Stimulated activated CD4-positive, alpha-beta T cell treated with anti-CD3 and anti-CD28 coated beads, Interleukin-1b, Interleukin-23, amount 100 ng/mL, for 24 hours (primary cell): ENCODE data around the gene CDK17.
A peak's percentile ranks its signal among the peaks of the same experiment; 100 is the strongest.
"Not testable (repeated sequence)": the region's sequence is repeated elsewhere in the genome, so short reads cannot be mapped to it uniquely, and the experiment has no call there.

ENCODE experiments used
- DNase-seq, 4 experiments: peaks; one replicate each; pipeline ENCODE4 v3.0.0-alpha.2; 2020; ENCODE audit warnings: low read depth in 4 of 4, low spot score in 1 of 4

The CDK17 gene

DNA sequence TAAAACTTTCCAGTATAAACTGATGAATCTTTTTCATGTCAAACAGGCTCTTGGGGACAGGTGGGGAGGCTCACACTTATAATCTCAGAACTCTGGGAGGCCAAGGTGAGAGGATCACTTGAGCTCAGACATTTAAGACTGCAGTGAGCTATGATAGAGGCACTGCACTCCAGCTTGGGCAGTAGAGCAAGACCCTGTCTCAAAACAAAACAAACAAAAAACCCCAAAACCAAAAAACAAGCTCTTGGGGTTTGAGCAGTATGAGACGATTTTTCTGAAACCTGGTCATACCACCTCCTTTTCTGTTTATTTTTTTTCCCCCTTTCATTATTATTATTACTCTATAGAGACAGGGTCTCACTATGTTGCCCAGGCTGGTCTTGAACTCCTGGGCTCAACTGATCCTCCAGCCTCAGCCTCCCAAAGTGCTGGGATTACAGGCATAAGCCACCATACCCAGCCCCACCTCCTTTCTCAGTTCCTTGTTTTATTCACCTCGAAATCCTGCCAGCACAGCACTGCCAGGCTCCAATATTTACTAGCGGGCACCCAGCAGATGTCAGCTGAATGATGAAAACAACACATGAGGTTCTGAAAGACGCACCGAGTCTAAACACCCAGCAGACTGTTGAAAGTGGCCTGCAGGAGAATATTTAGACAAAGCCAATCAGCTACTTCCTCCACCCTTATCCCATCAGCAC is 19.5 kb upstream of the CDK17 start:
- no peak for DNase-seq

GRCh38 chr12:96417688-96418087 is 17.4 kb upstream of the CDK17 start:
- not testable (repeated sequence) for DNase-seq

- DNase-seq = no peak
These were observed 16.0 kb upstream of the CDK17 start for GRCh38 chr12:96416033-96416799.

GRCh38 chr12:96414637-96415036 is 14.4 kb upstream of the CDK17 start:
- no peak for DNase-seq

- DNase-seq = no peak
These were observed 12.2 kb upstream of the CDK17 start for GRCh38 chr12:96412431-96412830.

DNA sequence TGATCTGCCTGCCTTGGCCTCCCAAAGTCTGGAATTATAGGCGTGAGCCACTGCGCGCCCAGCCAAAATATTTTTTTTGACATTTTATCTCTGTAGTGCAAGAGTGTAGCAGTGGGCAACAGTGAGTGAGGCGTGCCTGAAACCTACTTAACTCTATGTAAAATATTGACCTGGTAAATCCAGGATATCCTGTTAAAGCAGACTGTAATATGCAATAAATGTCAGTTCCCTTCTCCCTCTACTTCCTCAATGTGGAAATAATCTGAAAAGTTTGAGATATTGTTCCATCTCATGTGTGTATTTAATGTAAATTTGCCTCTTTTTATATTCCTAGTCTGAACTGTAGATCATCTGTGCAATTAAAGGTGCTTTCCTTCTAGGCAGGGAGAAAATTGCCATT is 9.5 kb upstream of the CDK17 start:
- DNase-seq = no peak

DNA sequence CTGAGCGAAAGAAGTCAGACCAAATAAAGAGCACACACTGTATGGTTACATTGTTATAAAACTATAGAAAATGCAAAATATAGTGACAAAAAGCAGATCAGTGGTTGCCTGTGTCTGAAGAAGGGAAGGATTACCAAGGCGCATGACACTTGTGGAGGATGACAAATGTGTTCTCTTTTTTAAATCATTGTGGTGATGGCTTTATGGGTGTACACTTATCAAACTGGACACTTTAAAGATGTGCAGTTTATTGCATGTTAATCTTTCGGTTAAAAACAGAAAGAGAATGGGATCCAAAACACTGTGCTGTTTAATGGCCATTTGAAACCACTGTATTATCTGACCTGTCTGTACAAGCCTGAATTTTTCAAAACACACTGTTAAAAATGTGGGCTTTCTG is 8.8 kb upstream of the CDK17 start:
- DNase-seq = no peak

- not testable (repeated sequence) for DNase-seq
These were observed 7.3 kb upstream of the CDK17 start for GRCh38 chr12:96407429-96408097.

- no peak for DNase-seq
These were observed 4.5 kb upstream of the CDK17 start for GRCh38 chr12:96404696-96405095.

DNA sequence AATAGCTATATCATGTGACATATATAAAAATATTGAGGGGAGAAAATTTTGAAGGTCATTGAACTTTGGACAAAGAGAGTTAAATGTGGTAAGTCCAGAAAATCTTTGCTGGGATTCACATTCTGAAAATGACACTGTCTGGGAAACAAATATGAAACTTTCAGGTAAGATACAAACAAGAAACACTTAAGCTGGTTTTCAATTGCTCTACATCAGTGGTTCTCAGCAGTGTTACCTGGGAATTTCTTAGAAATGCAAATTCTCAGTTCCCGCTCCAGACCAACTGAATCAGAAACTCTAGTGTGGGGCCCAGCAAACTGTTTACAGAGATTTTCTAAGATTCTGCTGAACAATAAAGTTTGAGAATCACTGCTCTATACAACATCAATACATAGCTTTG is 3.6 kb upstream of the CDK17 start:
- no peak for DNase-seq

- not testable (repeated sequence) for DNase-seq
These were observed 2.3 kb upstream of the CDK17 start for GRCh38 chr12:96402522-96402921.

DNA sequence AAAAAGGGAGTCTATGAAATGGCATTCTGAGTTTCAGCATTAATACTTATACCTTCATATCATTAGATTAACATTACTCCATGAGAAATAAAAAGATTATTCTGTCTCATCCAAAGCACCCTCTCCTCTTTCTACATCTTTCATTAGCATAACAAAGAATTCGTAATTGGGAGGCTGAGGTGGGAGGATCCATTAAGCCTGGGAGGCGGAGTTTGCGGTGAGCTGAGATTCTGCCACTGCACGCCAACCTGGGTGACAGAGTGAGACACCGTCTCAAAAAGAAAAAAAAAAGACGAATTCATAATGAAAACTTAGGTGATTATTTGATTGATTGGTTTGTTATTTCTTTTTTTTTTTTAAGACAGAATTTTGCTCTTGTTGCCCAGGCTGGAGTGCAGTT is 1.8 kb upstream of the CDK17 start:
- DNase-seq = no peak

DNA sequence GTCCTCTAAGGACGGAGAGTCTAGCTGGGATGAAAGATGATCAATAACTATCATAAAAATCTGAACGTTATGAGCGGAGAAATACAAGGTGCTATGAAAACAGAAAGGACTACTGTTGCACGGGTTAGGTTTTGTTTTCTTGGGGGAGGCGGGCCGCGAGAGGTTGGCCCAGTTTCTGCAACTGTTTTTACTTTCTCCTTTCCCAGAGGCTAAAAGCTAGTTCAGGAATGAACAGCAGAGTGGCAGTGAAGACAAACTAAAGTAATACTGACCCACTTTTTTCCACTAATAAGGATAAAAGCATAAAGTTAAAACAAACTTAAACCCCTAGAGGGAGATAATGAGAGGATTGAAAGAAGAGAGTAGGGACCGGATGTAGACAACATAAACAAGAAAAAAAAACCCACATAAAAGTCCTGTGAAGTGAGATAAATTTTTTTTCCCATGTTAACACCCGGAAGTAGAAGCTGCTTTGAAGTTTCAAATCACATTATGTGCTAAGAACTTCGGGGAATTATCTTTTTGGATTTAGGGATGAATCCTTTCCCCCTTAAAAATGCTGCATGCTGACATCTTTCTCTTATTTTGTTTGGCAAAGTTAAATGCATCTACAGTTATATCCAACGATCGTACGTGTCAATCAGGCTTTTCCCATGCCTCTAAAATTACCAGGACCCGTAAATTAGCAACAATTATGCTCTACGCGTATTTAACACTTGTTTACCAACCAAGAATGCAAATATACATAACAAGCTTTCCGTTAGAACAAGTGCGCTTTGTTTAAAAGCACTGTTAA is 1.0 kb upstream of the CDK17 start:
- DNase-seq = peak in 1 of 4 experiments; percentile 7

DNA sequence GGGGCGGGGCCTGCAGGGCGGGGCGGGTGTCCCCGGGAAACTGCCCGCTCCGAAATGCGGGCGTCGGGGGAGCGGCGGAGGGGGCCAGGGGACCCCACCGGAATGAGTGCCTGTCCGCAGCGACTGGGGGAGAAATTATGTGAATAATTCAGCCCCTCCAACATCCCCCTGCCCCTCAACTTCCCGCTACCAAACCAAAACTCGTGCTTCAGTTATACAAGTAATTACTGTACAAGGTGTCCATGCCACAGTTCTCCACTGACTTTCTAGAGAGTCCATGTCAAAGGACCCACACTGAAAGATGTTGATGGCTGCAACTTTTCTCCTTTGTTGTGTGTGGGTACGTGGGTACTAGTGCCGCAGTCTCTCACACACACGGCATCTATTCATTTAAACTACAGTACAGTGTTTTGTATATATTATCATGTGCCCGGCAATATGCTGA is 414 bp upstream of the CDK17 start:
- DNase-seq = no peak

DNA sequence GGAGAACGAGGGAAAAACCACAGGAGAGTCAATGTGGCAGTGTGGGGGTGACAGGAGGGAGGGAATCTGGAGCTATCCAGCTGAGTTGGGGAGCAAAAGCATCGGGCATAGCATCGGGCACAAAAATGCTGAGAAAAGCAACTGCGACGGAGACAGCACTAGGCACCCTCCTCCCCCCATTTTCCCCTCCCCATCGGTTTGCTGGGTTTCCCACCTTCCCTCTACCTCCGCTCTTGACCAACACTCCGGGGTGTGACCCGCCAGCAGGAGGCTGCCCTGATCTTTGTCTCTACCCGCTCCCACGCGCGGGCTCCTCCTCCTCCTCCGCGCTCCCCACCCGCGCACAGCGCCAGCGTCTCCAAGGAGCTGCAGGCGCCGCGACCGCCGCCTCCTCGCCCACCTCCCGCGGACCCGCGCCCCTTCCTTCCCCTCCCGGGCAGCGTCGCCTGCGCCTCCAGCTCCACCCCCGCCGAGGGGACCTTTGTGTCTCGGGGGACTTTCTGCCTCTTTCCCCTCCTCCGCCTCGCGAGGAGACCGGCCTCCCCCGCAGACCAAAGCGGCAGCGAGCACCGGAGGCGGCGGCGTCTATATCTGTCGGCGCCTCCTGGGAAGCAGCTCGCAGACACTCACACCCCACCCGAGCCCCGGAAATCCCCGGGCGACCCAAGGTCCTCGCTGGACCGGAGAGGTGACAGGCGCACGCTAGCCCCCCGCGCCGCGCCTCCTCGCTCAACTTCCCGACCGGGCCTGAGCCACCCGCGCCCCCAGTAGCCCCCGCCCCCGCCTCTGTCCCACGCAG is 920 bp downstream of the CDK17 start:
- peak; percentile 30 to 54 (median 40) for DNase-seq

- DNase-seq = no peak
These were observed 1.7 kb downstream of the CDK17 start for GRCh38 chr12:96398424-96399119.

GRCh38 chr12:96397756-96398423 is 2.3 kb downstream of the CDK17 start:
- DNase-seq = no peak

GRCh38 chr12:96396914-96397313 is 3.3 kb downstream of the CDK17 start:
- no peak for DNase-seq

DNA sequence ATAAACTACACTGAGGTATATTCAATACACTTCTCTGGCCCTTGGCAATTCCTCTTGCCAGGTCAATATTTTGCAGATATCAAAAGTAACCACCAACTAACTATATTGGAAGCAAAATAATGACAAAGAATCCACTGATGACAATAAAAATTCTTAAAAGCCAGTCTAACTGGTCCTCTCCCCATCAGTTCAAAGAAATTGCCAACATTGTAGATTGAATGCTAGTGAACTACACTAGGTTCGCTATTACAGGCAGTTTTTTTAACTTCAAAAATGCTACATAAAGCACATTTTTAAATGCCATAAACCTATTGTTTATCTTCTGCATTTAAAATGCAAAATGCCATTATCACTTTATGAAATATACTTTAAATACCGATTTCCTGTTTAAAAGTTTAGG is 4.0 kb downstream of the CDK17 start:
- no peak for DNase-seq
